ENCODE results near the gene GPC6.

Gene GPC6

GRCh38 chr13:93922063-93922855 lies 695.7 kb downstream of the GPC6 start:
- H3K4me3 ChIP-seq (replicated peaks; ENCODE audit: insufficient read depth, low read length), result no peak overlapping the region
- H3K27ac ChIP-seq (replicated peaks), result no peak overlapping the region
- H3K27me3 ChIP-seq (ENCODE audit: insufficient read depth, poor library complexity, severe bottlenecking), result peaks cover 3% of the 10 kb centered on the region
- TF ChIP-seq SPI1 (IDR thresholded peaks at IDR 0.05; ENCODE audit: borderline replicate concordance, low read depth) (no peak), CTCF (IDR thresholded peaks at IDR 0.05; ENCODE audit: insufficient read depth, low read length) (no peak), POLR2AphosphoS5 (IDR thresholded peaks at IDR 0.05; ENCODE audit: low read depth) (no peak), REST (IDR thresholded peaks at IDR 0.05; ENCODE audit: insufficient replicate concordance, low read depth) (no peak), GABPA (IDR thresholded peaks at IDR 0.05; ENCODE audit: low read depth) (no peak)
- no peak for DNase-seq (ENCODE audit: low read depth in 1 of 2, low spot score in 1 of 2)

GRCh38 chr13:93925990-93926389 lies 699.4 kb downstream of the GPC6 start:
- no peak overlapping the region for H3K4me3 ChIP-seq (replicated peaks; ENCODE audit: insufficient read depth, low read length)
- DNase-seq (ENCODE audit: low read depth in 1 of 2, low spot score in 1 of 2), result no peak
- TF ChIP-seq REST (IDR thresholded peaks at IDR 0.05; ENCODE audit: insufficient replicate concordance, low read depth) (no peak), POLR2AphosphoS5 (IDR thresholded peaks at IDR 0.05; ENCODE audit: low read depth) (no peak), GABPA (IDR thresholded peaks at IDR 0.05; ENCODE audit: low read depth) (no peak), CTCF (IDR thresholded peaks at IDR 0.05; ENCODE audit: insufficient read depth, low read length) (no peak), SPI1 (IDR thresholded peaks at IDR 0.05; ENCODE audit: borderline replicate concordance, low read depth) (no peak)
- no peak overlapping the region for H3K27ac ChIP-seq (replicated peaks)
- H3K27me3 ChIP-seq (ENCODE audit: insufficient read depth, poor library complexity, severe bottlenecking), result no peaks in the 10 kb centered on the region

GRCh38 chr13:93926425-93926824 lies 699.8 kb downstream of the GPC6 start:
- no peak for TF ChIP-seq GABPA (IDR thresholded peaks at IDR 0.05; ENCODE audit: low read depth)
- TF ChIP-seq REST (IDR thresholded peaks at IDR 0.05; ENCODE audit: insufficient replicate concordance, low read depth), result no peak
- no peak for TF ChIP-seq CTCF (IDR thresholded peaks at IDR 0.05; ENCODE audit: insufficient read depth, low read length)
- Histone ChIP-seq H3K27me3 (ENCODE audit: insufficient read depth, poor library complexity, severe bottlenecking) (no peaks in the 10 kb centered on the region), H3K27ac (replicated peaks) (no peak overlapping the region), H3K4me3 (replicated peaks; ENCODE audit: insufficient read depth, low read length) (no peak overlapping the region)
- DNase-seq (ENCODE audit: low read depth in 1 of 2, low spot score in 1 of 2), result no peak

Data from HL-60 (cell line).